Measurements from ENCODE around the gene TESK2.

TESK2 gene

GRCh38 chr1:45401524-45401923 is 89.4 kb downstream of the TESK2 start (continued):
- TF ChIP-seq ZC3H10 (CRISPR knock-in tag; IDR thresholded peaks at IDR 0.05) = no peak

GRCh38 chr1:45400049-45400448 is 90.9 kb downstream of the TESK2 start:
- TF ChIP-seq ISL1 (CRISPR knock-in tag; IDR thresholded peaks at IDR 0.05) (no peak), ZNF70 (CRISPR knock-in tag; IDR thresholded peaks at IDR 0.05) (no peak), CREB5 (CRISPR knock-in tag; IDR thresholded peaks at IDR 0.05; ENCODE audit: low read depth) (no peak), POU6F1 (CRISPR knock-in tag; IDR thresholded peaks at IDR 0.05; ENCODE audit: borderline replicate concordance, low read depth) (no peak), ARNTL (CRISPR knock-in tag; IDR thresholded peaks at IDR 0.05; ENCODE audit: borderline replicate concordance, low read depth) (no peak), ESRRG (CRISPR knock-in tag; IDR thresholded peaks at IDR 0.05) (no peak)
- no peak for ATAC-seq

GRCh38 chr1:45397285-45397684 is 93.7 kb downstream of the TESK2 start:
- TF ChIP-seq RARB (CRISPR knock-in tag; IDR thresholded peaks at IDR 0.05) (no peak), TOX (CRISPR knock-in tag; IDR thresholded peaks at IDR 0.05; ENCODE audit: borderline replicate concordance) (no peak), SNAI2 (CRISPR knock-in tag; IDR thresholded peaks at IDR 0.05) (no peak), ZFP3 (CRISPR knock-in tag; IDR thresholded peaks at IDR 0.05) (no peak), GLIS3 (CRISPR knock-in tag; IDR thresholded peaks at IDR 0.05) (no peak), TCF4 (CRISPR knock-in tag; IDR thresholded peaks at IDR 0.05; ENCODE audit: borderline replicate concordance) (no peak), ISL1 (CRISPR knock-in tag; IDR thresholded peaks at IDR 0.05) (no peak), OSR1 (CRISPR knock-in tag; IDR thresholded peaks at IDR 0.05) (no peak), ZFP30 (CRISPR knock-in tag; IDR thresholded peaks at IDR 0.05) (no peak), CREB5 (CRISPR knock-in tag; IDR thresholded peaks at IDR 0.05; ENCODE audit: low read depth) (no peak), CSDC2 (CRISPR knock-in tag; IDR thresholded peaks at IDR 0.05) (no peak), ESRRG (CRISPR knock-in tag; IDR thresholded peaks at IDR 0.05) (no peak), TSHZ2 (CRISPR knock-in tag; IDR thresholded peaks at IDR 0.05) (no peak)
- no peak for ATAC-seq

- TF ChIP-seq ZNF70 (CRISPR knock-in tag; IDR thresholded peaks at IDR 0.05) (no peak), ZFP30 (CRISPR knock-in tag; IDR thresholded peaks at IDR 0.05) (no peak)
- ATAC-seq = no peak
Observed at GRCh38 chr1:45395582-45395981, 95.4 kb downstream of the TESK2 start.

GRCh38 chr1:45395051-45395450 is 95.9 kb downstream of the TESK2 start:
- no peak for ATAC-seq
- TF ChIP-seq ZC3H10 (CRISPR knock-in tag; IDR thresholded peaks at IDR 0.05) (no peak), ZNF70 (CRISPR knock-in tag; IDR thresholded peaks at IDR 0.05) (no peak), CSRNP3 (CRISPR knock-in tag; IDR thresholded peaks at IDR 0.05) (no peak), ESRRG (CRISPR knock-in tag; IDR thresholded peaks at IDR 0.05) (no peak), OSR1 (CRISPR knock-in tag; IDR thresholded peaks at IDR 0.05) (no peak), GLIS3 (CRISPR knock-in tag; IDR thresholded peaks at IDR 0.05) (no peak), PPARA (CRISPR knock-in tag; IDR thresholded peaks at IDR 0.05; ENCODE audit: borderline replicate concordance) (no peak), POU6F1 (CRISPR knock-in tag; IDR thresholded peaks at IDR 0.05; ENCODE audit: borderline replicate concordance, low read depth) (no peak), ZFP30 (CRISPR knock-in tag; IDR thresholded peaks at IDR 0.05) (no peak), CREB5 (CRISPR knock-in tag; IDR thresholded peaks at IDR 0.05; ENCODE audit: low read depth) (no peak), TCF4 (CRISPR knock-in tag; IDR thresholded peaks at IDR 0.05; ENCODE audit: borderline replicate concordance) (no peak), ARNTL (CRISPR knock-in tag; IDR thresholded peaks at IDR 0.05; ENCODE audit: borderline replicate concordance, low read depth) (no peak), RARB (CRISPR knock-in tag; IDR thresholded peaks at IDR 0.05) (no peak), ISL1 (CRISPR knock-in tag; IDR thresholded peaks at IDR 0.05) (no peak), ZNF565 (CRISPR knock-in tag; conservative IDR thresholded peaks at IDR 0.05; ENCODE audit: low read depth) (no peak), TOX (CRISPR knock-in tag; IDR thresholded peaks at IDR 0.05; ENCODE audit: borderline replicate concordance) (no peak), BACH2 (CRISPR knock-in tag; IDR thresholded peaks at IDR 0.05; ENCODE audit: borderline replicate concordance) (no peak), CSDC2 (CRISPR knock-in tag; IDR thresholded peaks at IDR 0.05) (no peak)
